ENCODE results near the gene KIF22.
"Not testable (repeated sequence)": the region's sequence is repeated elsewhere in the genome, so short reads cannot be mapped to it uniquely, and the experiment has no call there.

The KIF22 gene

DNA sequence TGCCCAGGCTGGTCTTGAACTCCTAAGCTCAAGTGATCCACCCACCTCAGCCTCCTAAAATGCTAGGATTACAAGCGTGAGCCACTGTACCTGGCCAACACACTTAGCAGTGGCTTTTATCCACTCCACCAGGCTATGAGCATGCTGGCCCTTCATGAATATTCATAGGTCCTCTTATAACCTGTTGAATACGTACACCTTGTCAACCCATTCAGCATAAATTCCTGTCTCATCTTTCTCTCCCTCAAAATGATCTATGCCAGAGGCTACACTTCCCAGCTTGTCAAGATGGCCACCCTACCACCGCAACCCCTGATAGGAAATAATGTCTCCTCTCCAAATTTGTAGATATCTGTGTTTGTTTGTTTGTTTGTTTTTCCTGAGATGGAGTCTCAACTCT is 23.5 kb upstream of the KIF22 start:
- no peak for DNase-seq

- DNase-seq, result no peak
Measured at GRCh38 chr16:29769507-29769906, 21.0 kb upstream of the KIF22 start.

DNA sequence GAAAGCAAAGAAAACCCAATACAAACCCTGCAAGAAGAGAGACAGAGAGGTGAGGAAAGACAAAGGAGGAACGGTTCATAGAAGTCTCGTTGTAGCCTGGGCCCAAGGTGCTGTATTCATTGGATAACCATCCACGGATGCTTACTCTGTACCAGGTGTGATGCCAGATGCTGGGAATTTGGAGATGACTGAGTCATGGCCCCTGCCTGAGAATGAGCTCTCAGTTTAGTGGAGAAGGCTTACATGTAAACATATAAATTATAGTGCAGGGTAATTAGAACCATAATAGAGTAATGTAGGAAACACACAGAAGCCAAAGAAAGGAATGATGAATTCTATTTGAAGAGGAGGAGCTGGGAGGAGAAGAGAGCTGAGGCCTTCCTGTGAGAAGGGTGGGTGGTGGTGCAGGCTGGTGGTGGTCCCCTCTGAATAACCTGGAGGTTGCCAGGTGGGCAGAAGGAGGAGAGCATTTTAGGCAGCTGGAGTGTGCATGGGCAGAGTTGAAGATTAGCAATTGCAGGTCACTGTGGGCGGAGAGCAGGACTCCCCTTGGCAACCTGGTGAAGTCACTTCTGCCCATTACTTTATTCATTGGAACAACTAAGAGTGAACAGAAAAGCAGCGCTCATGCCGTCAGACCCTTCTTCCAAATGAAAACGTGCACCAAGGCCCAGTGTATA is 20.2 kb upstream of the KIF22 start:
- DNase-seq, result no peak

DNA sequence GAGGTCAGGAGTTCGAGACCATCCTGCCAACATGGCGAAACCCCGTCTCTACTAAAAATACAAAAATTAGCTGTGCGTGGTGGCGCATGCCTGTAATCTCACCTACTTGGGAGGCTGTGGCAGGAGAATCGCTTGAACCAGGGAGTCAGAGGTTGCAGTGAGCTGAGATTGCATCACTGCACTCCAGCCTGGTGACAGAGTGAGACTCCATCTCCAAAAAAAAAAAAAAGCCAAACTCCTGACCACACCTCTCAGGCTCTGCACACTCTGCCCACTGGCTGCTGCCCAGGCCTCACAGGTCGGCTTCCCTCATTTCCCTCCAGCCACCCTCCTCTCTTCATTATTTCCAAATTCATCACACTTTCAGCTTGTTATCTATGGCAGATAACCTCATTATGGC is 18.2 kb upstream of the KIF22 start:
- DNase-seq, result not testable (repeated sequence)

- DNase-seq, result no peak
Measured at GRCh38 chr16:29774730-29775129, 15.8 kb upstream of the KIF22 start.

DNA sequence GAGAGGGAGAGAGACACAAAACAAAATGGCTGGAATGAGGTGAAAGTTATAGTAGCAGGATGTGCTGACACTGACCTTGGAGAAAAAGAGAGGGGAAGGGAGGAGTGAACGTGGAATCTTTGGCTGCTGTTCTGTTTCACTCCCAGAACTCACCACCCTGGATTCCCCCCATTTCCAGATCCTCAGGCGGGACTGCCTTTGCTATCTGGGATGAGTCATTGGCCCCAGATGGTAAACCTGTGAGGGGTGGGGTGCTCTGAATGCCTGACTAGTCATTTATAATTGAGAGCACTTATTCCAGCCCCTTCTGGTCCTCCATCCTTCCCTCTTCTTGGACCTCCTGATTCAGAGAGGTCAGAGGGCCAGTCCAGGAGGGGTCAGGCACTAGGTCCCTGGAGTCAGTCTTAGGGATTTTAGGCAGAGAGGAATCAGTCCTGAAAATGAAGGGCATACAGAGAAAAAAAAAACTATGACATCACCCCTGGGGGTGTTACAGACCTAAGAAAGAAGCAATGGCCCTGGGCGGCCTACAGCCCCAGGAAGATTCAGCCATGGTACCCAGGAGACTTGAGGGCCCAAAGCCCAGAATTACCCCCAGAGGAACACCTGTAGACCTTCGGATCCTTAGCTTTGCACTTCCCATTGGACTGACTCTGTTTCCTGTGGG is 14.7 kb upstream of the KIF22 start:
- DNase-seq, result no peak

DNA sequence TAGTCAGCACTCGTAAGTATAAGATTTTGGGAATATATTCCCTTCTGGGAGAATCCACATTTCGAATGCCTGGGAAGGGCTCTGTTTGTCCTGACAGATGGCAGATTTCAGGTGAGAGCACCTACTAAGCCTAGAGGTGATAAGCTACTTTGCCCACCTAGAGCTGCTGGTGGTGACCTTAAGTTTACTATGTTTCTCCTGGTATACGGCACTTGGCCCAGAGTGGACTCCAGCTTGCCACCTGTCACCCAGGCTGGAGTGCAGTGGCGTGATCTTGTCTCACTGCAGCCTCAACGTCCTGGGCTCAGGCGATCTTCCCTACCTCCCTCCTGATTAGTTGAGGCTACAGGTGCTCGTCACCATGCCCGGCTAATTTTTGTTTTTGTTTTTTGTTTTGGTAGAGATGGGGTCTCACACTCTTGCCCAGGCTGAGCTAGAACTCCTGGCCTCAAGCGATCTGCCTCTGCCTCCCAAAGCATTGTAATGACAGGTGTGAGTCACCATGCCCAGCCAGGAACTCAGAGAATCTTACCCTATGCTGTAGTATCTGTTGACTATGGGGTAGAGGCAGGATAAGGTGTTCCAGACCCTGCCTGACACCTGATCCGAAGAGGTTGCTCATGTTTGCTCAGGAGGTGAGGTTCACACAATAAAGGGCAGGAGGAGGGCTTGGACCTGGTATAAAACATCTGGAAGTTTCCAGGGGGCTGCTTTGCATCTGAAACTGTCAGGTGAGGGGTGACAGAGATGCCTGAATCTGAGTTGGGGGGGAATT is 12.8 kb upstream of the KIF22 start, which contains the start of gene ZG16:
ZG16 (plus strand) TSS at position 681 of the 775 bp plus-strand sequence. CDS start 1,011 bp downstream, outside the sequence.
- no peak for DNase-seq

DNA sequence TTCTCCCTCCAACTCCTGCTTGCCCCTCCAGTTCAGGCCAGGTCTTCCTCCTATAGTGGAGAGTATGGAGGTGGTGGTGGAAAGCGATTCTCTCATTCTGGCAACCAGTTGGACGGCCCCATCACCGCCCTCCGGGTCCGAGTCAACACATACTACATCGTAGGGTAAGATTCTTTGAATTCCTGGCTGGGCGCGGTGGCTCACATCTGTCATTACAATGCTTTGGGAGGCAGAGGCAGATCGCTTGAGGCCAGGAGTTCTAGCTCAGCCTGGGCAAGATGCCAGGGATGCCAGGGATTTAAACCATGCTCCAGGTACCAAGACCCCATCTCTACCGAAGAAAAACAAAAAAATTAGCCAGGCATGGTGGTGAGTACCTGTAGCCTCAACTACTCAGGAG is 11.1 kb upstream of the KIF22 start:
- no peak for DNase-seq

DNA sequence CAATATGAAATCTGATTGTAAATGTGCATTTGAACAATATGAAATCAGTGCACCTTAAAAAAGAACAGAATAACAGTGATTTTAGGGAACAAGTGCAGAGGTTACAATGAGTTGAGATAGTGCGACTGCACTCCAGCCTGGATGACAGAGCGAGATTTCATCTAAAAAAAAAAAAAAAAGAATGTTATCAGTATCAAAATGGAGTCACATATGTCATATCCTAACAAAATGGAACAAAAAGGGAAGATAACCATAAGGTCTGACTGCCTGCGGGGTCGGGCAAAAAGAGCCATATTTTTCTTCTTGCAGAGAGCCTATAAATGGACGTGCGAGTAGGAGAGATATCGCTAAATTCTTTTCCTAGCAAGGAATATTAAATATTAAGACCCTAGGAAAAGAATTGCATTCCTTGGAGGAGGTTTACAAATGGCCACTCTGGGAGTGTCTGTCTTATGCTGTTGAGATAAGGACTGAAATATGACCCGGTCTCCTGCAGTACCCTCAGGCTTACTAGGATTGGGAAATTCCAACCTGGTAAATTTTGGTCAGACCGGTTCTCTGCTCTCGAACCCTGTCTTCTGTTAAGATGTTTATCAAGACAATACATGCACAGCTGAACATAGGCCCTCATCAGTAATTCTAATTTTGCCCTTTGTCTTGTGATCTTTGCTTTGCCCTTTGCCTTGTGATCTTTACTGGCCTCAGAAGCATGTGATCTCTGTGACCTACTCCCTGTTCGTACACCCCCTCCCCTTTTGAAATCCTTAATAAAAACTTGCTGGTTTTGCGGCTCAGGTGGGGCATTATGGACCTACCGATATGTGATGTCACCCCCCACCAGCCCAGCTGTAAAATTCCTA is 7.2 kb upstream of the KIF22 start:
- not testable (repeated sequence) for DNase-seq

DNA sequence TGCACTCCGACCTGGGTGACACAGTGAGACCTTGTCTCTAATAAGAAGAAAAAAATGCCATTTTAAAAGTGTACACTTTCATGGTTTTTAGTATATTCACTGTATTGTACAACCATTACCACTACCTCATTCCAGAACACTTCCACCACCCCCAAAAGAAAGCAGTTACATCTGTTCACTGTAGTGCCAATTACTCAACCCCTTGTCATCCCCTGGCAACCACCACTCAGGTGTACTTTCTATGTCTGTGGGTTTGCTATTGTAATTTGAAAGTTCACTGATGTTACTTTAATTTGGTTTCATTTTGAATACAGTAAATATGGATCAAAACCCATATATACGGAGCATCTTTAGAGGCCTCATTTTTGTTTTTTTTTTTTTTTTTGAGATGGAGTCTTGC is 6.4 kb upstream of the KIF22 start:
- DNase-seq, result no peak

- DNase-seq, result no peak
Measured at GRCh38 chr16:29784901-29785500, 5.5 kb upstream of the KIF22 start.

DNA sequence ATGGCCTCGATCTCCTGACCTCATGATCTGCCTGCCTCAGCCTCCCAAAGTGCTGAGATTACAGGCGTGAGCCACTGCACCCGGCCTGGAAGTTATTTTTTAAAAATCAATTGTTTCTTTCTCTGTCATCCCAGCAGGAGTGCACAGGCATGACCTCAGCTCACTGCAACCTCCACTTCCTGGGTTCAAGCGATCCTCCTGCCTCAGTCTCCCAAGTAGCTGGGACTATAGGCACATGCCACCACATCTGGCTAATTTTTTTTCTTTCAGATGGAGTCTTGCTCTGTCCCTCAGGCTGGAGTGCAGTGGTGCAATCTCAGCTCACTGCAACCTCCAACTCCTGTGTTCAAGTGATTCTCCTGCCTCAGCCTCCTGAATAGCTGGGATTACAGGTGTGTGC is 3.4 kb upstream of the KIF22 start:
- DNase-seq, result not testable (repeated sequence)

- no peak for DNase-seq
Measured at GRCh38 chr16:29789775-29790182, 772 bp upstream of the KIF22 start.

GRCh38 chr16:29790949-29791844 is 646 bp downstream of the KIF22 start:
- no peak for DNase-seq

DNA sequence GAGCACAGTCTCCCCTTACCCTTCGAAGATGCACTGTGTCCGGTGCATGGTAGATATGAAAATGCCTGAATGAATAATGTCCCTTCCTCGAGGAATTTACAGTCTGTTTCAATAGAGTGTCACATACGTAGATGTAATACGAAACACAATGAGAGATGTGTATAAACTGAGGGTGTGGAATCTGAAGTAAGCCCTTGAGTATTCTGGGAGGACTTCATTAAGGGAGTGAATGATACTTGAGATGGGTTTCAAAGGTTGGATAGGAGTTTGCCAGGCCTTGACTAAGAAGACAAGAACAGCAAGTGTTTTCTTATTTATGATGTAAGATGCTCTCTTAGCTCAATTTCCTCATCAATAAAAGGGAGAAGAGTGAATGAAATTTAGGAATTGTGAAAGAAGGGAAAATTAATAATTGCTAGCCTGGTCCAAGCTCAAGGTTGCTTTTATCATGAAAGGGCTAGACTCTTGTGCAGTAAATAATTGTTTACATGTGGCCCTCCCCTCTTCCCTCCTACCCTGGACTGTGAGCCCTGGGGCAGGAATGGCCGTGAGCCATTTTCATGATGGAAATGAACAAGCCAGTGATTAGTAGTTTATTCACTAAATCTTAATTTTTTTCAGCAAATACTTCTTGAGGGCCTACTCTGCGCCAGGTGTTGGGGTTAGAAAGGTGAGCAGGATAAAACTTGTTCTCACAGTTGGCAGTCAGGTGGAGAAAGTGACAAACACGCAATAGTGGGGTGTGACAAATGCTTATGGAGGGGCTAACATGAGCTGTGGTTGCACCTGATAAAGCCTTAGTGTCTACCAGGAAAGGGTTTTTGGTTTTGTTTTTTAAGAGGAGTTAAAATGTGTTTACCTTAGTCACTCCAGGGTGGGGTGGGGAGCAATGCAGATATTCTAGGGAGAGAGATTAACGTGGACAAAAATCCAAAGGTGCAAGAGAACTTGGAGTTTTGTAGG is 1.6 kb downstream of the KIF22 start:
- no peak for DNase-seq

GRCh38 chr16:29793153-29793552 is 2.6 kb downstream of the KIF22 start:
- DNase-seq, result not testable (repeated sequence)

GRCh38 chr16:29794231-29794710 is 3.7 kb downstream of the KIF22 start:
- no peak for DNase-seq

- no peak for DNase-seq
Measured at GRCh38 chr16:29802416-29802935, 11.9 kb downstream of the KIF22 start.

DNA sequence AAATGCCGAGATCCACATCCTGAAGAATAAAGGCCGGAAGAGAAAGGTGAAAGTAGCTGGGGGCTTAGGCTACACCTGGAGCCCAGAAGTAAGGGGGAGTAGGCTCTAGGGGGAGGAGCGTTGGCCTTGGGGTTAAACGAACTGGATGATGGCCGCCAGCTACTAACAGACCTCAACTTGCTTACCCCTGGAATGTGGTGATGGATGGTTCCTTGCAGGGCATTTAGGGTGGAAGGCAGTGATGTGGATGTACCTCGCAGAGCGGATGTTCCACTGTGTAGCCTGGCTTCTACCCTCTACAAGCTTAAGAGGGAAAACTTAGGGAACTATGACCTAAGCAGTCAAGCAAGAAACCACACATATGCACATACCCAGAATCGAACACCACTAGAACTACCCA is 13.5 kb downstream of the KIF22 start:
- no peak for DNase-seq

Measured in GF-D8 (cell line).